ENCODE results near the gene VWA1.

Gene VWA1

DNA sequence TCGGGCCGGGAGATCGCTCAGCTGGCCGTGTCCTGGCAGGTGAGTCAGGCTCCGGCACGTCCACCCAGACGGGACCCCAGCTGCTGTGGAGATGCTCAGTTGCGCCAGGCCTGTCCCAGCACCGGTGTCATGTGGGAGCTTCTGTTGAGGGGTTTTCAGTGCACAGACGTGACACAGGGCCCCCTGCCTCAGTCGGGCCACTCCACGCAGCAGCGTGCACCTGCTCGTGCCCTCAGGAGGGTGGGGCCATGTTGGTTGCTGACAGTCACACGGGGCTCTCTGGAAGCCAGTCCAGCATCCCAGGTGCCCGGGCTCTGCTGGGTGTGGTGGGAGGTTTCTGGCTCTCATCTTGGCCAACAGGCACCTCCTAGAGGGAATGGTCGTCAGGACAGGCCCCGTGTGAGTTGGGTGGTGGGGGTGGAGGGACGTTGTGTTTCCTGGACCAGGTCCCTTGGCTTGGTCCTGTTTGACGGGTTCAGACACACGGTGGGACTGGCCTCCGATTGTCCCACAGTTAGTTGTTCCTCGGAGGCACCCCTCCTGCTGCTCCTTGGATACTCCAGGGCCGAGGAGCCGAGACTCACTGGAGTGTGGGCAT is 55.2 kb downstream of the VWA1 start:
- DNase-seq, result no peak

GRCh38 chr1:1491601-1492000 is 56.1 kb downstream of the VWA1 start:
- DNase-seq, result no peak
